Smooth muscle cell (in vitro differentiated cells): ENCODE measurements around the gene GIN1. TPM values are rescaled to one million over a fixed set of nuclear protein-coding genes. Genes with fewer than 3 reads are reported as not detected.
"Not testable (repeated sequence)": the region's sequence is repeated elsewhere in the genome, so short reads cannot be mapped to it uniquely, and the experiment has no call there.

ENCODE experiments used
- DNase-seq: peaks from one replicate; lab custom pipeline; 2025; ENCODE audit not compliant: unreplicated experiment; lab: John Stamatoyannopoulos, UW
- H2AFZ ChIP-seq: fragments of 200-600 bp; sonication (generic); 2 replicates; pipeline ENCODE4 v1.6.0; 2016; ENCODE audit warnings: antibody characterized with exemption, low read depth, mild to moderate bottlenecking
- H3F3A ChIP-seq: fragments of 200-600 bp; sonication (generic); 2 replicates; pipeline ENCODE4 v1.6.0; 2017; ENCODE audit warnings: antibody characterized with exemption, low read depth
- H3K27ac ChIP-seq: fragments of 200-600 bp; sonication (generic); 2 replicates; pipeline ENCODE4 v1.5.1; 2016; ENCODE audit warnings: low read depth, mild to moderate bottlenecking
- H3K27me3 ChIP-seq: fragments of 200-600 bp; sonication (generic); 2 replicates; pipeline ENCODE4 v1.6.1; 2016; ENCODE audit warnings: low read depth, mild to moderate bottlenecking
- H3K36me3 ChIP-seq: fragments of 200-600 bp; sonication (generic); 2 replicates; pipeline ENCODE4 v1.5.1; 2016; ENCODE audit warnings: low read depth
- H3K4me1 ChIP-seq: fragments of 200-600 bp; sonication (generic); 2 replicates; pipeline ENCODE4 v1.5.1; 2016; ENCODE audit warnings: low read depth
- H3K4me2 ChIP-seq: fragments of 200-600 bp; sonication (generic); 2 replicates; pipeline ENCODE4 v1.6.0; 2016; ENCODE audit warnings: mild to moderate bottlenecking
- H3K4me3 ChIP-seq: fragments of 200-600 bp; sonication (generic); 2 replicates; pipeline ENCODE4 v1.5.1; 2016; ENCODE audit warnings: mild to moderate bottlenecking
- H3K79me2 ChIP-seq: fragments of 200-600 bp; sonication (generic); 2 replicates; pipeline ENCODE4 v1.6.0; 2016; ENCODE audit warnings: low read depth, mild to moderate bottlenecking
- H3K9ac ChIP-seq: fragments of 200-600 bp; sonication (generic); 2 replicates; pipeline ENCODE4 v1.6.0; 2016; ENCODE audit warnings: low read depth
- H3K9me3 ChIP-seq: fragments of 200-600 bp; sonication (generic); replicated peaks from 2 replicates; pipeline ENCODE4 v1.5.1; 2016; ENCODE audit warnings: low read depth
- H4K20me1 ChIP-seq: fragments of 200-600 bp; sonication (generic); 2 replicates; pipeline ENCODE4 v1.6.0; 2016; ENCODE audit warnings: low read depth
- WGBS: methylation state at CpG from one replicate; pipeline ENCODE4 v1.1.7; 2016; ENCODE audit warnings: low lambda C conversion rate; 5-methylcytosine and 5-hydroxymethylcytosine counted together
- polyA plus RNA-seq: library from polyadenylated mRNA; unstranded; fragments of >200 nt; fragmentation: Nextera tagmentation; extraction: Ambion mirVana; gene quantifications from 2 replicates; pipeline ENCODE4 v1.2.1, GENCODE V29; 2016
- total RNA-seq: library from RNA; depleted of rRNA; stranded (reverse); fragments of >200 nt; gene quantifications from 2 replicates; pipeline ENCODE4 v1.2.3, GENCODE V29; 2014
- TF ChIP-seq, protein P1 (sequence below): fragments of 200-600 bp; sonication (generic); IDR thresholded peaks from 2 replicates; pipeline ENCODE4 v1.5.1; 2017; ENCODE audit warnings: borderline replicate concordance, mild to moderate bottlenecking, antibody characterized with exemption; ENCODE audit not compliant: insufficient read depth, poor library complexity, severe bottlenecking

Gene GIN1
- total and polyA plus RNA-seq, 2 experiments from 2014 or later: 3.6 to 4.8 TPM

- no peaks in the 10 kb centered on the region for H3K9me3 ChIP-seq
- H3K79me2 ChIP-seq: no peaks in the 10 kb centered on the region
- H3K27ac ChIP-seq: no peak overlapping the region
- H2AFZ ChIP-seq: no peak overlapping the region
- no peaks in the 10 kb centered on the region for H3K4me1 ChIP-seq
- no peaks in the 10 kb centered on the region for H3K27me3 ChIP-seq
- H3F3A ChIP-seq: no peaks in the 10 kb centered on the region
- 78% methylated on average over 7 of the region's 7 CpGs for WGBS
- no peak overlapping the region for H3K4me2 ChIP-seq
- TF ChIP-seq, protein P1, sequence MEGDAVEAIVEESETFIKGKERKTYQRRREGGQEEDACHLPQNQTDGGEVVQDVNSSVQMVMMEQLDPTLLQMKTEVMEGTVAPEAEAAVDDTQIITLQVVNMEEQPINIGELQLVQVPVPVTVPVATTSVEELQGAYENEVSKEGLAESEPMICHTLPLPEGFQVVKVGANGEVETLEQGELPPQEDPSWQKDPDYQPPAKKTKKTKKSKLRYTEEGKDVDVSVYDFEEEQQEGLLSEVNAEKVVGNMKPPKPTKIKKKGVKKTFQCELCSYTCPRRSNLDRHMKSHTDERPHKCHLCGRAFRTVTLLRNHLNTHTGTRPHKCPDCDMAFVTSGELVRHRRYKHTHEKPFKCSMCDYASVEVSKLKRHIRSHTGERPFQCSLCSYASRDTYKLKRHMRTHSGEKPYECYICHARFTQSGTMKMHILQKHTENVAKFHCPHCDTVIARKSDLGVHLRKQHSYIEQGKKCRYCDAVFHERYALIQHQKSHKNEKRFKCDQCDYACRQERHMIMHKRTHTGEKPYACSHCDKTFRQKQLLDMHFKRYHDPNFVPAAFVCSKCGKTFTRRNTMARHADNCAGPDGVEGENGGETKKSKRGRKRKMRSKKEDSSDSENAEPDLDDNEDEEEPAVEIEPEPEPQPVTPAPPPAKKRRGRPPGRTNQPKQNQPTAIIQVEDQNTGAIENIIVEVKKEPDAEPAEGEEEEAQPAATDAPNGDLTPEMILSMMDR: no peak
- H3K4me3 ChIP-seq: no peak overlapping the region
- H3K9ac ChIP-seq: no peak overlapping the region
- no peaks in the 10 kb centered on the region for H4K20me1 ChIP-seq
- H3K36me3 ChIP-seq: no peaks in the 10 kb centered on the region
- no peak for DNase-seq
These were observed 62.5 kb downstream of the GIN1 start for GRCh38 chr5:103057208-103058130.

- WGBS: 92% methylated on average over 22 of the region's 22 CpGs
- DNase-seq, H3K4me3 ChIP-seq, H3K9ac ChIP-seq, H3K36me3 ChIP-seq, H3K27me3 ChIP-seq, H3F3A ChIP-seq, H3K27ac ChIP-seq, H3K9me3 ChIP-seq, H4K20me1 ChIP-seq, H3K4me1 ChIP-seq, H3K4me2 ChIP-seq, H2AFZ ChIP-seq, H3K79me2 ChIP-seq: not testable (repeated sequence)
These were observed 73.2 kb downstream of the GIN1 start for GRCh38 chr5:103046706-103047105.

GRCh38 chr5:103041071-103041676 lies 78.8 kb downstream of the GIN1 start:
- H3F3A ChIP-seq: no peaks in the 10 kb centered on the region
- 86% methylated on average over 4 of the region's 4 CpGs for WGBS
- H3K4me3 ChIP-seq: no peak overlapping the region
- H3K27me3 ChIP-seq: no peaks in the 10 kb centered on the region
- no peaks in the 10 kb centered on the region for H3K36me3 ChIP-seq
- H3K79me2 ChIP-seq: no peaks in the 10 kb centered on the region
- H3K9me3 ChIP-seq: no peaks in the 10 kb centered on the region
- H3K27ac ChIP-seq: no peak overlapping the region
- H3K9ac ChIP-seq: no peak overlapping the region
- DNase-seq: no peak
- TF ChIP-seq, protein P1: peak; percentile 52
- no peaks in the 10 kb centered on the region for H4K20me1 ChIP-seq
- H2AFZ ChIP-seq: no peak overlapping the region
- no peak overlapping the region for H3K4me2 ChIP-seq
- no peaks in the 10 kb centered on the region for H3K4me1 ChIP-seq

GRCh38 chr5:103037673-103038455 lies 82.1 kb downstream of the GIN1 start:
- Histone ChIP-seq H3K36me3 (no peaks in the 10 kb centered on the region), H3K27me3 (no peaks in the 10 kb centered on the region), H3K4me2 (no peak overlapping the region), H3K9ac (no peak overlapping the region), H3K9me3 (no peaks in the 10 kb centered on the region), H4K20me1 (no peaks in the 10 kb centered on the region), H2AFZ (no peak overlapping the region), H3F3A (no peaks in the 10 kb centered on the region), H3K4me3 (no peak overlapping the region), H3K27ac (no peak overlapping the region), H3K79me2 (no peaks in the 10 kb centered on the region), H3K4me1 (no peaks in the 10 kb centered on the region)
- TF ChIP-seq, protein P1: no peak
- DNase-seq: no peak
- WGBS: 82% methylated on average over 4 of the region's 4 CpGs
